K562 (cell line): ENCODE measurements around the gene MICOS13. TPM values are rescaled to one million over a fixed set of nuclear protein-coding genes. Genes with fewer than 3 reads are reported as not detected.

Source experiments
- BRF1 ChIP-seq: IDR thresholded peaks from 3 replicates; pipeline ENCODE4 v1.6.1; 2011; ENCODE audit warnings: borderline replicate concordance, mild to moderate bottlenecking; ENCODE audit not compliant: insufficient read length; ENCODE audit errors: extremely low read depth
- DMBX1 ChIP-seq: fragments of 250-450 bp; sonication (Bioruptor Pico); IDR thresholded peaks from 2 replicates; pipeline ENCODE4 v1.8.0; 2022; ENCODE audit warnings: inconsistent platforms, mild to moderate bottlenecking, moderate library complexity, borderline replicate concordance
- FOXJ2 ChIP-seq: fragments of 200-800 bp; sonication (Bioruptor generic); IDR thresholded peaks from 2 replicates; pipeline ENCODE4 v1.6.1; 2016; ENCODE audit warnings: missing genetic modification characterization, missing compliant biosample characterization
- HNRNPL ChIP-seq: fragments of 200-400 bp; formaldehyde crosslinking; IDR thresholded peaks from 2 replicates; pipeline ENCODE4 v1.6.1; 2017; ENCODE audit warnings: low read depth, mild to moderate bottlenecking, low read length
- MCM2 ChIP-seq: fragments of 450-650 bp; IDR thresholded peaks from 2 replicates; pipeline ENCODE4 v1.6.1; 2017; ENCODE audit warnings: low read depth, mild to moderate bottlenecking
- MNT ChIP-seq, 2 experiments: fragments of 450-650 bp; conservative IDR thresholded peaks; 2 replicates each; pipeline ENCODE4 v1.6.1; 2017; ENCODE audit warnings: mild to moderate bottlenecking in 2 of 2, moderate library complexity in 2 of 2
- NFRKB ChIP-seq: fragments of 450-650 bp; IDR thresholded peaks from 2 replicates; pipeline ENCODE4 v1.6.1; 2016; ENCODE audit warnings: low read depth
- PHF20 ChIP-seq: fragments of 450-650 bp; IDR thresholded peaks from 2 replicates; pipeline ENCODE4 v1.6.1; 2018; ENCODE audit not compliant: partially characterized antibody
- STAT6 ChIP-seq: sonication (generic); formaldehyde crosslinking; IDR thresholded peaks from 2 replicates; pipeline ENCODE4 v1.8.1; 2023; ENCODE audit warnings: mild to moderate bottlenecking, missing genetic modification reagents
- U2AF1 ChIP-seq: fragments of 200-400 bp; formaldehyde crosslinking; optimal IDR thresholded peaks from 2 replicates; pipeline ENCODE3; 2017; ENCODE audit warnings: mild to moderate bottlenecking, low read depth, low read length, moderate library complexity
- USF2 ChIP-seq: sonication (generic); formaldehyde crosslinking; IDR thresholded peaks from 2 replicates; pipeline ENCODE4 v1.5.0; 2020; ENCODE audit warnings: missing genetic modification reagents
- VEZF1 ChIP-seq: fragments of 200-800 bp; sonication (Bioruptor generic); IDR thresholded peaks from 2 replicates; pipeline ENCODE4 v1.6.1; 2017; ENCODE audit warnings: missing genetic modification characterization, missing compliant biosample characterization
- ZBTB1 ChIP-seq: sonication (generic); formaldehyde crosslinking; IDR thresholded peaks from 2 replicates; pipeline ENCODE4 v1.8.1; 2023; ENCODE audit warnings: missing genetic modification reagents, low read depth, mild to moderate bottlenecking, borderline replicate concordance
- ZBTB49 ChIP-seq: sonication (generic); formaldehyde crosslinking; IDR thresholded peaks from 2 replicates; pipeline ENCODE4 v1.8.0; 2022; ENCODE audit warnings: missing genetic modification reagents, mild to moderate bottlenecking, borderline replicate concordance
- ZNF778 ChIP-seq: fragments of 450-650 bp; formaldehyde crosslinking; IDR thresholded peaks from 2 replicates; pipeline ENCODE4 v1.4.0; 2020; ENCODE audit warnings: mild to moderate bottlenecking, moderate library complexity
- polyA plus RNA-seq, 8 experiments: library from polyadenylated mRNA; depleted of rRNA in 4 of 8; stranded (reverse) in 5 of 8; unstranded in 3 of 8; fragments of >200 nt; fragmentation: Nextera tagmentation in 2 of 8; fragmentation: Illumina TruSeq in 1 of 8; extraction: Ambion mirVana in 2 of 8; extraction: Trizol in 1 of 8; gene quantifications; 2 replicates each; pipeline versions ENCODE4 v1.2.1 to v1.2.3, GENCODE V29; 2011 to 2014; ENCODE audit warnings: inconsistent platforms in 1 of 8, missing spikeins in 1 of 8
- total RNA-seq, 7 experiments: library from RNA; depleted of rRNA in 6 of 7; stranded (reverse); fragments of >200 nt in 6 of 7; fragmentation: Illumina TruSeq in 2 of 7; extraction: Trizol in 2 of 7; gene quantifications; 2 replicates each; pipeline versions ENCODE4 v1.2.1 to v1.2.3, GENCODE V29; 2011 to 2021; ENCODE audit warnings: low replicate concordance in 1 of 7

The MICOS13 gene
- total and polyA plus RNA-seq, 9 of the 15 experiments (the other 6 are each of a cell fraction or from before 2014, with no cell fraction given), result 15.5 to 220 (median 49.4) TPM

DNA sequence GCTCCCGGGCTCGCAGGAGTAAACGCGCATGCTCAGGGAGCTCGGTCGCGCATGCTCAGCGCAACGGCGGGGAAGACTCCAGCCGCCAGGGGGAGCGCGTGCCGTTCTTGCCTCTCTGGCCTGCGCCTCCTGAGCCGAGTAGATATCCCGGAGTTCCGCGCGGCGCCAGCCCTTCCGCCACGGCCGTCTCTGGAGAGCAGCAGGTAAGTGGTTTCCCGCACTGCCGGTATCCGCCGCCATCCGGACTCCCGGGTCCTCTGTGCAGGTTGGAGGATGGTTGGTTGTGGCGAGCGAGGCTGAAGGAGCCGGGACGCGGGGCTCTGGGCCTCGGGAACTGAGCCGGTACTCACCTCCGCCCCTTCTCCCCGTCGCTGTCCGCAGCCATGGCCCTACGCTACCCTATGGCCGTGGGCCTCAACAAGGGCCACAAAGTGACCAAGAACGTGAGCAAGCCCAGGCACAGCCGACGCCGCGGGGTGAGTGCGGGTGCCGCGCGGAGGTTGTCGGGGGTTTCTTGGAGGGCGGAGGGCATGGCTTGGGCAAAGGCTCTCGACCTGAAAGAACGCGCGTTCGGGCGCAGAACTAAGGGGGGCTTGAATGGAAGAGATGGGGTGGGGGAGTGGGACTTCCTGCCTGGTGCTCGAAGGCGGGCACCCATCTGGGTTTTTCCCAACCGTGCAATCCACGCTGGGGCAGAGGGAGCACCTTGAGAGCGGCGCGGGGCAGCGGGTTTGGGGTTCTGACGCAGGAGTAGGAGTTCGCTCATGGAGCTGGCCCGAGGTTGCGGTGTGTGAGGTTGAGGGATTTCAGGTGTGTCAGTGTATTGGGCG is 10.0 kb upstream of the MICOS13 start, which contains the start of gene RPL36 (continued):
- 0 out of 2 replicates have a peak, but pooled peaks have one; percentile 27 for TF ChIP-seq ZBTB49
- peak; percentile 36 for TF ChIP-seq DMBX1 (CRISPR knock-in tag)
- TF ChIP-seq ZNF778 (CRISPR knock-in tag), result no peak
- peak; percentile 78 to 79 for TF ChIP-seq MNT (conservative IDR thresholded peaks at IDR 0.05)
- TF ChIP-seq HNRNPL, result peak; percentile 76; the same call in 1 of the 2 replicates
- TF ChIP-seq NFRKB, result peak; percentile 76
- peak; percentile 83 for TF ChIP-seq PHF20
- TF ChIP-seq ZBTB1 (CRISPR knock-in tag), result 0 out of 2 replicates have a peak, but pooled peaks have one; percentile 63
- peak; percentile 53; the same call in 1 of the 2 replicates for TF ChIP-seq FOXJ2 (tag)
- no peak for TF ChIP-seq BRF1
- TF ChIP-seq MCM2, result 0 out of 2 replicates have a peak, but pooled peaks have one; percentile 6
- peak; percentile 92; the same call in 1 of the 2 replicates for TF ChIP-seq STAT6 (CRISPR knock-in tag)
- TF ChIP-seq USF2 (CRISPR knock-in tag), result peak; percentile 2; the same call in 1 of the 2 replicates
- TF ChIP-seq U2AF1, result peak; percentile 81
- TF ChIP-seq VEZF1, result peak; percentile 57; the same call in 1 of the 2 replicates
